ENCODE data around the gene TNFRSF1A.

- TF ChIP-seq CTCF (IDR thresholded peaks at IDR 0.05; ENCODE audit: low read depth, low read length, missing input control) (no peak), RAD21 (IDR thresholded peaks at IDR 0.05) (no peak), RXRA (IDR thresholded peaks at IDR 0.05) (no peak), YY1 (IDR thresholded peaks at IDR 0.05) (no peak), MAX (IDR thresholded peaks at IDR 0.05) (no peak), HNF4G (IDR thresholded peaks at IDR 0.05) (no peak), JUND (IDR thresholded peaks at IDR 0.05) (no peak), ZBTB33 (IDR thresholded peaks at IDR 0.05) (no peak), TAF1 (conservative IDR thresholded peaks at IDR 0.05) (peak; percentile 17), EGR1 (IDR thresholded peaks at IDR 0.05; ENCODE audit: low read depth in 2 of 2) (peak in 1 of 2 donors; percentile 37)
- TF ChIP-seq, protein P1, sequence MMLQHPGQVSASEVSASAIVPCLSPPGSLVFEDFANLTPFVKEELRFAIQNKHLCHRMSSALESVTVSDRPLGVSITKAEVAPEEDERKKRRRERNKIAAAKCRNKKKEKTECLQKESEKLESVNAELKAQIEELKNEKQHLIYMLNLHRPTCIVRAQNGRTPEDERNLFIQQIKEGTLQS (IDR thresholded peaks at IDR 0.05), result peak; percentile 13
- TF ChIP-seq, protein P2, sequence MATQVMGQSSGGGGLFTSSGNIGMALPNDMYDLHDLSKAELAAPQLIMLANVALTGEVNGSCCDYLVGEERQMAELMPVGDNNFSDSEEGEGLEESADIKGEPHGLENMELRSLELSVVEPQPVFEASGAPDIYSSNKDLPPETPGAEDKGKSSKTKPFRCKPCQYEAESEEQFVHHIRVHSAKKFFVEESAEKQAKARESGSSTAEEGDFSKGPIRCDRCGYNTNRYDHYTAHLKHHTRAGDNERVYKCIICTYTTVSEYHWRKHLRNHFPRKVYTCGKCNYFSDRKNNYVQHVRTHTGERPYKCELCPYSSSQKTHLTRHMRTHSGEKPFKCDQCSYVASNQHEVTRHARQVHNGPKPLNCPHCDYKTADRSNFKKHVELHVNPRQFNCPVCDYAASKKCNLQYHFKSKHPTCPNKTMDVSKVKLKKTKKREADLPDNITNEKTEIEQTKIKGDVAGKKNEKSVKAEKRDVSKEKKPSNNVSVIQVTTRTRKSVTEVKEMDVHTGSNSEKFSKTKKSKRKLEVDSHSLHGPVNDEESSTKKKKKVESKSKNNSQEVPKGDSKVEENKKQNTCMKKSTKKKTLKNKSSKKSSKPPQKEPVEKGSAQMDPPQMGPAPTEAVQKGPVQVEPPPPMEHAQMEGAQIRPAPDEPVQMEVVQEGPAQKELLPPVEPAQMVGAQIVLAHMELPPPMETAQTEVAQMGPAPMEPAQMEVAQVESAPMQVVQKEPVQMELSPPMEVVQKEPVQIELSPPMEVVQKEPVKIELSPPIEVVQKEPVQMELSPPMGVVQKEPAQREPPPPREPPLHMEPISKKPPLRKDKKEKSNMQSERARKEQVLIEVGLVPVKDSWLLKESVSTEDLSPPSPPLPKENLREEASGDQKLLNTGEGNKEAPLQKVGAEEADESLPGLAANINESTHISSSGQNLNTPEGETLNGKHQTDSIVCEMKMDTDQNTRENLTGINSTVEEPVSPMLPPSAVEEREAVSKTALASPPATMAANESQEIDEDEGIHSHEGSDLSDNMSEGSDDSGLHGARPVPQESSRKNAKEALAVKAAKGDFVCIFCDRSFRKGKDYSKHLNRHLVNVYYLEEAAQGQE (IDR thresholded peaks at IDR 0.05), result no peak
These were observed 4.7 kb downstream of the TNFRSF1A start for GRCh38 chr12:6336889-6337853.

Measured in liver (tissue), 3 donors.